HTERT RPE-1 (cell line): ENCODE data around the gene FAM177A1.
"Not testable (repeated sequence)": the region's sequence is repeated elsewhere in the genome, so short reads cannot be mapped to it uniquely, and the experiment has no call there.

Source experiments
- in situ Hi-C: fragments of 300-500 bp; cut with MboI; formaldehyde crosslinking; loops from 4 replicates; pipeline ENCODE4 v1.14.3; 2020; ENCODE audit warnings: low sequenced_read_pairs

The FAM177A1 gene

GRCh38 chr14:35061113-35061791 lies 15.2 kb downstream of the FAM177A1 start:
- in situ Hi-C loops = not testable (repeated sequence)

DNA sequence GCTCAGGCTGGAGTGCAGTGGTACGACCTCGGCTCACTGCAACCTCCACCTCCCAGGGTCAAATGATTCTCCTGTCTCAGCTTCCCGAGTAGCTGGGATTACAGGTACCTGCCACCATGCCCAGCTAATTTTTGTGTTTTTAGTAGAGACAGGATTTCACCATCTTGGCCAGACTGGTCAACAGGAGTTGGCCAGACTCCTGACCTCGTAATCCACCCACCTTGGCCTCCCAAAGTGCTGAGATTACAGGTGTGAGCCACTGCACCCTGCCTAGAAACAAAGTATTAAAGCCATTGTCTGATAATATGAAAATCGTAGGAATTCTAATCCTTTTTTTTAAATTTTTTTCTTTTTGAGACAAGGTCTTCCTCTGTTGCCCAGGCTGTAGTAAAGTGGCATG lies 19.7 kb downstream of the FAM177A1 start:
- in situ Hi-C loops = not testable (repeated sequence)

DNA sequence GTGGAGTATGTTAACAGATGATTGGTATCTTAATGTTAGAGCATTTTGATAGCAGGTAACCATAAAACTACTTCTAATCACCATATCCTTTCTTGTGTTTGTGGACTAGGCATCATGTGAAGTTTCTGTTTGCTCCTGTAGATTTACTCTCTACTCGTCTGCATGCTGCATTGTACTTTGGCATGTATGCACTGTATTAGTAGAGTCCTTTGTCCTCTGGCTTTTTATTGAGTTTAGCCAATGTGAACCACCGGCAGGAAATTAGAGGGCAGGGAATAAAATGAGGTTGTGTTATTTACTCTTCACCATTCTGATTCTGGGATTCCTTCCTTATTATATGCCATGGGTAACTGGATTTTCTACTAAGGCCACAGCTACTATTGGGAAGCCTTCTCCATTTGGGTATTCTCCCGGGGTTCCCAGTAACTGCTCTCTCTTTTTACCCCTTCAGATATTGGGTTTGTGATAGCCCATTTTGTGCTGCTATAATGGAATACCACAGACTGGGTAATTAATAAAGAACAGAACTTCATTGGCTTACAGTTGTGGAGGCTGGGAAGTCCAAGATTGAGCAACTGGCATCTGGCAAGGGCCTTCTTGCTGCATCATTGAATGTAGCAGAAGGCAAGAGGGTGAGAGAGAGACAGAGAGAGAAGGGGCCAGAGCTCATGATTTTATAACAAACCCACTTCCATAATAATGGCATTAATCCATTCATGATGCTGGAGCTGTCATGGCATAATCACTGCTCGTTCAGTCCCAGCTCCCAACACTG lies 22.4 kb downstream of the FAM177A1 start:
- in situ Hi-C loops = no loop called here

DNA sequence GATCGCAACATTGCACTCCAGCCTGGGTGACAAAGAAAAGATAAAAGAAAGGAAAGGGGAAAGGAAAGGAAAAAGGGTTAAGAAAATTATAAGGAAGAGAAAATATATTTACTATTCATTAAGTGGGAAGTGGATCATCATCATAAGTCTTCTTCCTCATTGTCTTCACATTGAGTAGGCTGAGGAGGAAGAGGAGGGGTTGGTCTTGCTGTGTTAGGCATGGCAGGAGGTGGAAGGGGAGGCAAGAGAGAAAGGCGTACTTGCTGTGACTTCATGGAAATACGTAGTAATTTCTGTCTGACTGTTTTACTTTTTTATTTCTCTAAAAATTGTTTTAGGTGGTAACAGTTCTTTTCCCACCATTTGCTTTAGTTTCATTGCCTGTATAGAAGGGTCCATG lies 26.2 kb downstream of the FAM177A1 start:
- in situ Hi-C loops = no loop called here

DNA sequence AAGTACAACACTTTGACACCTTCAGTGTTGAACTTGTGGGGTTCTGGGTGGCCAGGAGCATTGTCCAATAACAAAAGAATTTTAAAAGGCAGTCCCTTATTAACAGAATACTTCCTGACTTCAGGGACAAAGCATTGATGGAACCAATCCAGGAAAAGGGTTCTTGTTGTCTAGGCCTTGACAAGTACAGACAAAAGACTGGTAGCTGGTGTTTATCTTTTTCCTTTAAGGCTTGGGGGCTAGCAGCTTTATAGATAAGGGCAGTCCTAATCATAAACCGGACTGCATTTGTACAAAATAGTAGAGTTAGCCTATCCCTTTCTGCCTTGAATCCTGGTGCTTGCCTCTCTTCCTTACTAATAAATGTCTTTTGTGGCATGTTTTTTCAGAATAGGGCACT lies 27.4 kb downstream of the FAM177A1 start:
- in situ Hi-C loops = no loop called here

DNA sequence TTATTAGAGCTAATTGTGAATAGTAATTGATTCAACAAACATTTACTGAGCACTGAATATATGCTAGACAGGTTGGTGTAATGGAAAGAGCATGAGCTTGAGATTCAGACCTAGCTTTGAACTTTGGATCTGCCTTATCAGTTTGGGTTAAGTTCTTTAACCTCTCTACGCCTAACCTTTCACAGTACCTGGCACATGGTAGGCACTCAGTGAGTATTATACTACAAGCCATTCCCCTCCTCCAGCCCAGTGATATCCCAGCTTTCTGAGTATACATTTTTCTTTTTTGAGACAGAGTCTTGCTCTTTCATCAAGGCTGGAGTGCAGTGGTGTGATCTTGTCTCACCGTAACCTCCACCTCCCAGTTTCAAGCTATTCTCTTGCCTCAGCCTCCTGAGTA lies 32.0 kb downstream of the FAM177A1 start:
- in situ Hi-C loops = no loop called here

GRCh38 chr14:35079742-35080141 lies 33.7 kb downstream of the FAM177A1 start:
- in situ Hi-C loops = no loop called here

GRCh38 chr14:35083530-35084150 lies 37.6 kb downstream of the FAM177A1 start:
- in situ Hi-C loops = no loop called here

- in situ Hi-C loops = no loop called here
Observed at GRCh38 chr14:35085441-35085840, 39.4 kb downstream of the FAM177A1 start.

DNA sequence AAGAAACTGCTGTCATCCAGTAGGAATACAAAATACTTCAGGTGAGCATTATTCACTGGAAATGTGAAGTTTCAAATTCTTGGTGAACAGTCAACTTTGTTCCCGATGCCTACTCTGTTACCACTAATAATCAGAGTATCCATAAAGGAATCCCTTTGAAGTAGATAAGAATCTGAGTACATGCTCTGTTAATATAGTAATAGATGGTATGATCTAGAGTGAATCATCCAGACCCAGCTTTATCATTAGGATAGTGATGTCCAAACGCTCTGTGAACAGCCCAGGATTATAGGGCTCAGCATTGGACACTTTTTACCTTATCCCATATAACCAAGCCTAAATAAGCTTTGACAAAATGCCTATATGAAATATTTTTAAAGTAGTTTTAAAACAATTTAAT lies 42.4 kb downstream of the FAM177A1 start:
- in situ Hi-C loops = no loop called here

GRCh38 chr14:35094645-35095044 lies 48.6 kb downstream of the FAM177A1 start:
- in situ Hi-C loops = not testable (repeated sequence)

DNA sequence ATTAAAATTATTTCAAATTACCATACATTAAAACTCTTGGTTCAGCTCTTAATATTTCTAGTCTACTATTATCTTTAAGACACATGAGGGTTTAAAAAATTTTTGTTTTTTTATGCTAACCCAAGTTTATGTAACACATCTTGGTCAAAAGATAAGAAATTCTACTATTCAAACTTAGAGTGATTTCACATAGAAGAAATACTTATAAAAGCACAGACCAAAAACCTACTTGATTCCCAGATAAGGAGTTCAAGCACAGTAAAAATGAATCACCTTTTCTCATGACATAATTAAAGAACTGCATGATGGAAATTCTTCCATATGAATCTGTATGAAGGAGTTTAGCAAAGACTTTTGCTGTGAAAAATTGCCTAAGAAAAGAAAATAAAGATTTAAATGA lies 61.8 kb downstream of the FAM177A1 start:
- in situ Hi-C loops = no loop called here

DNA sequence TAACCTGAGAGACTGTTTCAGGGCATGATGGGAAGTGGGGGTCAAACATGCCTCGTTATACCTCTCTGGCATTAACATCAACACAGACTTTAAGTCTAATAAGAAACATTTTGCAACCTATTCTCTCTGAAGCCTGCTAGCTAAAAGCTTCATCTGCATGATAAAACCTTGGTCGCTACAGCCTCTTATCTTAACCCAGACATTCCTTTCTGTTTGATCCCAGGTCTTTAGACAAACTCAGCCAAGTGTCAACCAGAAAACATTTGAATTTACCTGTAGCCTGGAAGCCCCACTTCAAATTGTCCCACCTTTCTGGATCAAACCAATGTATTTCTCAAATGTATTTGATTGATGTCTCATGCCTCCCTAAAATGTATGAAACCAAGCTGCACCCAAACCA lies 66.6 kb downstream of the FAM177A1 start:
- in situ Hi-C loops = no loop called here

GRCh38 chr14:35113308-35113950 lies 67.4 kb downstream of the FAM177A1 start:
- in situ Hi-C loops = no loop called here

GRCh38 chr14:35114036-35114435 lies 68.0 kb downstream of the FAM177A1 start:
- in situ Hi-C loops = no loop called here

GRCh38 chr14:35116242-35116641 lies 70.2 kb downstream of the FAM177A1 start:
- in situ Hi-C loops = no loop called here

GRCh38 chr14:35117112-35117511 lies 71.0 kb downstream of the FAM177A1 start:
- in situ Hi-C loops = no loop called here

- in situ Hi-C loops = no loop called here
Observed at GRCh38 chr14:35121026-35121886, 75.2 kb downstream of the FAM177A1 start.

GRCh38 chr14:35121887-35122695 lies 76.0 kb downstream of the FAM177A1 start, which contains the start of the genes PPP2R3C and PRORP:
PPP2R3C (minus strand) TSS chr14:35121990; CDS start chr14:35121959, 31 bp downstream.
PRORP (plus strand) TSS chr14:35122552; CDS start chr14:35123246, 694 bp downstream.
- in situ Hi-C loops = no loop called here
